Stimulated activated CD8-positive, alpha-beta memory T cell treated with anti-CD3 and anti-CD28 coated beads, Interleukin-12 subunit alpha, Interleukin-12 subunit beta, amount 100 ng/mL, for 24 hours (primary cell): Measurements from ENCODE around the gene CMTM7.

Experiments used
- DNase-seq: peaks from one replicate; pipeline ENCODE4 v3.0.0-alpha.2; 2020; ENCODE audit errors: extremely low read depth

The CMTM7 gene

GRCh38 chr3:32413845-32414521 is 22.3 kb downstream of the CMTM7 start:
- DNase-seq: no peak

GRCh38 chr3:32414522-32415202 is 23.0 kb downstream of the CMTM7 start:
- no peak for DNase-seq

- no peak for DNase-seq
Observed at GRCh38 chr3:32419742-32420125, 28.1 kb downstream of the CMTM7 start.

- no peak for DNase-seq
Observed at GRCh38 chr3:32420126-32421038, 28.7 kb downstream of the CMTM7 start.

- DNase-seq: no peak
Observed at GRCh38 chr3:32421185-32421584, 29.5 kb downstream of the CMTM7 start.

DNA sequence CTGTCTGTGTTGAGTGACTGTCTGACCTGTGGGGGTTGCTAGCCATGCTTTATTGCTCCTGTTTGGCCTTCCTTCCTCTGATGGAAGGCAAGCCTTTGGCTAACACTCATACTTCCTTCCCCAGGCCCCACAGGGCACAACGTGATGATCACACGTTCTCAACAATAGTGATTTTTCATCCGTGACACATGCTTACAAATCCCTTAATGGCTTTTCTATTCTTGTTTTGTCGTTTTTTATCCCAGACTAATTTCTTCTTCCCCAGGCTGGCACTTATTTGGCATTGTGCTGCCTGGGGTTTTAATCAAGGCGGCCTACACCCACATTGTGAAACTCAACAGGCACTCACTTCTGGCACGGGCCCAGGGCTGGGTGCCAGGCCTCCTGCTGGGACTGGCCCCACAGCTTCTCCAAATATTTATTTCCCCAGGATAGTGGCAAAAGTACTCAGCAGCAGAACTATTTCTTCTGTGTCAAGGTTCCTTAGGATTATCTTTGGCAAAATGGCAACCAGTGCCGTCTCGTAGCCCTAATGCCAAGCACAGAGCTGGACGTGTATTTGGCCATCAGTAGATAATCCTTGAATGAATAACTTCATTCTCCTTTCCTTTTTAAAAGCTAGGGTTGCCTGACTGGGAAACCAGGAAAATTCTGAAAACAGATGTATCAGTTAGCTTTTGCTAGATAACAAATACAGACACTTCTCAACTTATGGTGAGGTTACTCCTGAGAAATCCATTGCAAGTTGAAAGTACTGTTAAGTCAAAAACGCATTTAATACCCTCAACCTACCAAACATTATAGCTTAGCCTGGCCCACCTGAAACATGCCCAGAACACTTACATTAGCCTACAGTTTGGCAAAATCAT is 30.6 kb downstream of the CMTM7 start:
- DNase-seq: no peak

GRCh38 chr3:32422943-32423342 is 31.3 kb downstream of the CMTM7 start:
- DNase-seq: no peak

DNA sequence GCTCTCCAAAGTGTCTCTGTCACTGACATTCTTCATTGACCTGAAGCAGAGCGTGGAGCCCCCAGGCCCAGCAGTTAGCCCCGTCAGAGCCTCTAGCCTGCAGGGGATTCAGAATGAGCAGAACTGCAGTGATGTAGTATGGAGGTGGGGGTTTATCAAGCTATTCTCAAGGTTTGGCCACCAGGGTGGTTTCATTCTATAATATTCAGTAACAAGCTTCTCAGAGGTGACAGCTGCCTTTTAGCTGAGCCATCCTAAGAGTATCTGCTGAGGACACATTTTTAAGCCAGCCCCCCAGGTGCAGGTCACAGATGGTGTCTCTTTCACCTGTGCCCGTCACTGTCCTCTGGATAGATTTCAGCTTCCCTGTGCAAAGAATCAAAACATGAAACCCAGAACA is 31.9 kb downstream of the CMTM7 start:
- DNase-seq: no peak

GRCh38 chr3:32423956-32424557 is 32.4 kb downstream of the CMTM7 start:
- DNase-seq: no peak

- no peak for DNase-seq
Observed at GRCh38 chr3:32424581-32425250, 33.1 kb downstream of the CMTM7 start.

DNA sequence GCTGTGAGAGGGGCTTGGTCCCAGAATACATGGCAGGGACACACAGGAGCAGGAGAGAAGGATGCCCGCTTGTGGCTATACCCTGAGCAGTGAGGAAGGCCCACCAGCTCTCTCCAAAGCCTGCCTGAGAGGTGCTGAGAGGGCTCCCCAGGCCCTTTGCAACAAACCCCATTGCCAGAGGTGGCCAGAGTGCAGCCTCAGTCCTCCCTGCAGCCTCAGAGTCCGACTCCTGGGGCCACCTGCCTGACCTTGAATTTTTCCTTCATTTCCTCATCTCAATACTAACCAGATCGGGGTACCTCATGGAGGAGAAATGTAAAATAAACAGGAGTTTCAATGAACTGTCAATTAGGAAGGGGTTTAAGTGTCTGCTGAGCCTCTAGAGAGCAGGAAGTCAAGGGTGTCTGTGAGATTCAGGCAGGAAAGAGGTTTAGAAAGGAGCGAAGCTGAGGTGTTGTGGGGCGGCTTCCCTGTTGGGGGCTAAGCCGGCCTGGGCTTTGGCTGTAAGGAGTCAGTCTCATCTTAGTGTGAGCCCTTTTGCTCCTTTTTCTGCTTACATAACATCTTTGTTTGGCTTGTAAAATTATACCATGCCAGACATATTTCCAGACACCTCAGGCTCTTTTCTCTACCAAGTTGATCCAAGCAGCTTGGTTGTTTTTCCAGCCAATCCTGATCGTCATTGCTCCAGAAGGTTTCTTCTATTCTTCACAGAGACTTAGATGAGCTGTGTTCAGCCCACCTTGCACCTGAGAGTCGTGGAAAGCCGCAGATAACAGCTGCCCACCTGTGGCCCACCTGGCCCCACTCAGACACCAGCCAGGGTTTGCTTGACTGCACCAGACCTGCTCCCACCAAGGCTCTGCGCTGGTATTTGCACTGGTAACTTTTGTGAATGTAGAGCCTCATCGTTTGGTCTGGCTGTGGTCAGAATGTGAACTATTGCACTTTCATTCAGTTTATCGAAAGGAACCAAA is 36.7 kb downstream of the CMTM7 start:
- no peak for DNase-seq

- no peak for DNase-seq
Observed at GRCh38 chr3:32430900-32431299, 39.2 kb downstream of the CMTM7 start.

GRCh38 chr3:32431481-32431880 is 39.8 kb downstream of the CMTM7 start:
- DNase-seq: no peak

DNA sequence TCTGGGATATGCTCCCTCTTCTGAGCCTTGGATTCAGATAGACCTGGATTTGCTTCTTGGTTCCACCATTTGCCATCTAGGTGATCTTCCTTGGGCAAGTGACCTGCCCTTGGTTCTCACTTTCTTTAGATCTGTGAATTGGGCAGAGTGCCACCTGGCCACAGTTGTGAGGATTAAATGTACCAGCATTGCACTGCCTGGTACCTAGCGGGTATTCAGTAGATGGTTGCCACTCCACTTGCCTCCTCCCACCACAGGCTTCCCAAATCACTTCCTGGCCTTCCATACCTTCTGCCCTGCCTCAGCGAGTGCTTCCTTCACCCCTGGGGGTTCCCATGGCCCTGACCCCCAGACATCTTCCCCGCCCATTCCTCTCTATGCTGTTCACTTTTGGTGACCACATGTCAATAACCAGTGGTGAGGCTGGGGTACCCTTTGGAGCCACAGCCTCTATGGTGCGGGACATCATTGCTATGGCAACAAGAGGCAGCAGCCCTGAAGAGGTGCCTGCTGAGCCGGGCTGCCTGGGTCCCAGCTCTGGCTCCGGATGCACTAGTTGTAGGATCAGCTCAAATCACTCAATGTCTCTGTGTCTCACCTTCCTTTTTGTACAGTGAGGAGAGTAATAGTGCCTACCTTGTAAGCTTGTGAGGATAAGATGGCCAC is 40.5 kb downstream of the CMTM7 start:
- DNase-seq: no peak

DNA sequence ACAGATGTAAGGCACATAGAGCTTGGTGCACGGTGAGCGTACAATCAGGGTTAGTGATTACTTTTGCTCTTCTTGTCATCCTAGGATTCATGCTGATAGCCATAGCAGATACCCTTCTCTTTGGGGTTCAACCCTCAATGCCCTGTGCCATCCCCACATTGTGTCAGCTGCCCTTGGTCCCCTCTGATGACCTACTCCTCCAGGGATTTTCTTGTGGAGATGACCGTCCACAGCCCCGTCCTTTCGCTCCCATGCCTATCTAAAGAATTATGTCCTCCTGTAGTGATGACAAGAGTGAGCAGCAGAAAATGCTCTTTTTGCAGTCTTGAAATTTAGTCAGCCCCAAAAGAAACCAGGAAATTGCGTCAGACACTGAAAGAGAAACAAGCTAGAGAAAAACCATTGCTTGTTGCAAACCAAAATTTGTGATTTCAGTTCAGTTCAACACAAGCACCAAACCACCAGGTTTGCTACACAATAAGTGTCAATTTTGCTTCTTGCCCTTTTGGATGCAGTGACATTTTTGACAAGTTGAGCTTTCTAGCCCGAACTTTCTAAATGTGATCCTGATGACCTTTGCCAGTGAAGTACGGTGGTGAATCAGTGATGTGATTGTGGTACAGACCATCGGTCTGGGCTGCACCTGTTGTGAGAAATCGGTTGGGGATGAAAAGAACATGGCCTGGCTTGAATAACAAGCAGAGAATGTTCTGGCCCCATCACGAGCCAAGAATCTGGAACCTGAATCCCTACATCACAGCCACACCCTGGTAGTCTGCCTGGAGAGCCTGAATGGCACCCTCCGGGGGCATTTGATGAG is 41.3 kb downstream of the CMTM7 start:
- no peak for DNase-seq

GRCh38 chr3:32434206-32434605 is 42.6 kb downstream of the CMTM7 start:
- DNase-seq: no peak

- DNase-seq: no peak
Observed at GRCh38 chr3:32435911-32436815, 44.5 kb downstream of the CMTM7 start.
